GM19240 (cell line): ENCODE data around the gene MYO1F.
"Not testable (repeated sequence)": the region's sequence is repeated elsewhere in the genome, so short reads cannot be mapped to it uniquely, and the experiment has no call there.

Experiments
- DNase-seq: peaks from one replicate; pipeline ENCODE4 v3.0.0; 2011; ENCODE audit warnings: low spot score; ENCODE audit not compliant: insufficient read length

The MYO1F gene

DNA sequence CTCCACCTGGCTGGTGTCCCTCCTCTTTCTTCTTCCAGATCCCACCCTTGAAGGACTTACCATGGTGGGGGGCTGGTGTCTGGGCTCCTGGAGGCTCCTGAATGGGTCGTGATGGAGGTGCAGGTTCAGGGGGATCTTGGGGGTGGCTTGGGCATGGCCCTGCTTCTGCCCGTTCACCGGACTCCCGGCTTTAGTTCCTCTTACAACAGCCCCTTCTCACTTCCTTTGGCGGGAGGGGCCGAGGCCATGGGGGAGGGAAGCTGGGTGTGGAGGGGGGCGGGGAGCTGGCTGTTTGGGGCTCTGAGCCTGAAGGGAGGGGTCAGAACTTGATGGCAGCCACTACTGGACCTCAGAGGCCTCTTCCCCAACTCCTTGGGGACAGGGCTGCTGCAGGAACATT, at the start of gene MYO1F:
TSS of gene MYO1F (minus strand) at position 196 of the 400 bp plus-strand sequence. CDS start at position 63, 133 bp downstream.
- no peak for DNase-seq

DNA sequence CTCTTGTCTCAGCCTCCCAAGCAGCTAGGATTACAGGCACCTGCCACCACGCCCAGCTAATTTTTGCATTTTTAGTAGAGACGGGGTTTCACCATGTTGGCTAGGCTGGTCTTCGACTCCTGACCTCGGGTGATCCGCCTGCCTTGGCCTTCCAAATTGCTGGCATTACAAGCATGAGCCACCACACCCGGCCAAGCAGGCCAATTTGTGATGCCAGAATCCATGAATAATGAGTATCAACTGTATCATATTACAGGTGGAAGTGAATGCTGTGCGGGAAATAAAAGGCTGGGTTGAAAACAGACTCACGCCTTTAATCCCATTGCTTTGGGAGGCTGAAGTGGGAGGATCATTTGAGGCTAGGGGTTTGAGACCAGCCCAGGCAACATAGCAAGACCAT, 49.6 kb upstream of the MYO1F start:
- DNase-seq = no peak

- not testable (repeated sequence) for DNase-seq
These were observed 45.6 kb upstream of the MYO1F start for GRCh38 chr19:8622886-8623285.

DNA sequence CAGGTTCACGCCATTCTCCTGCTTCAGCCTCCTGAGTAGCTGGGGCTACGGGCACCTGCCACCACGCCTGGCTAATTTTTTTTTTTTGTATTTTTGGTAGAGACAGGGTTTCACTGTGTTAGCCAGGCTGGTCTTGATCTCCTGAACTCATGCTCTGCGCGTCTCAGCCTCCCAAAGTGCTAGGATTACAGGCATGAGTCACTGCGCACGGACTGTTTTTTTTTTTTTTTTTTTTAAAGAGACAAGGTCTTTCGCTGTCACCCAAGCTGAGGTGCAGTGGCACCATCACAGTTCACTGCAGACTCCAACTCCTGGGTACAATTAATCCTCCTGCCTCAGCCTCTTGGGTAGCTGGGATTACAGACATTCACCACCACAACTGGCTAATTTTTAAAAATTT, 41.5 kb upstream of the MYO1F start:
- no peak for DNase-seq

- no peak for DNase-seq
These were observed 40.7 kb upstream of the MYO1F start for GRCh38 chr19:8617984-8618383.

DNA sequence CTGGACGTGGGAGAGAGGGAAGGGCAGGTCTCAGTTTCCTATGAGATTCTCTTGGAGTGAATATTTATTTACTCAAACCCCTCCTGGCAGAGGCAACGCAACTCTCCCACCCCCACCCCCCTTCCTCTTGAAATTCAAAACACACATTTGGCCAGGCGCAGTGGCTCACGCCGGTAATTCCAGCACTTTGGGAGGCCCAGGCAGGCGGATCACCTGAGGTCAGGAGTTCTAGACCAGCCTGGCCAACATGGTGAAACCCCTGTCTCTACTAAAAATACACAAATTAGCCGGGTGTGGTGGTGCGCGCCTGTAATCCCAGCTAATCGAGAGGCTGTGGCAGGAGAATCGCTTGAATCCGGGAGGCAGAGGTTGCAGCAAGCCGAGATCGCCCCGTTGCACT, 40.1 kb upstream of the MYO1F start:
- not testable (repeated sequence) for DNase-seq

GRCh38 chr19:8616861-8617260, 39.6 kb upstream of the MYO1F start:
- no peak for DNase-seq

DNA sequence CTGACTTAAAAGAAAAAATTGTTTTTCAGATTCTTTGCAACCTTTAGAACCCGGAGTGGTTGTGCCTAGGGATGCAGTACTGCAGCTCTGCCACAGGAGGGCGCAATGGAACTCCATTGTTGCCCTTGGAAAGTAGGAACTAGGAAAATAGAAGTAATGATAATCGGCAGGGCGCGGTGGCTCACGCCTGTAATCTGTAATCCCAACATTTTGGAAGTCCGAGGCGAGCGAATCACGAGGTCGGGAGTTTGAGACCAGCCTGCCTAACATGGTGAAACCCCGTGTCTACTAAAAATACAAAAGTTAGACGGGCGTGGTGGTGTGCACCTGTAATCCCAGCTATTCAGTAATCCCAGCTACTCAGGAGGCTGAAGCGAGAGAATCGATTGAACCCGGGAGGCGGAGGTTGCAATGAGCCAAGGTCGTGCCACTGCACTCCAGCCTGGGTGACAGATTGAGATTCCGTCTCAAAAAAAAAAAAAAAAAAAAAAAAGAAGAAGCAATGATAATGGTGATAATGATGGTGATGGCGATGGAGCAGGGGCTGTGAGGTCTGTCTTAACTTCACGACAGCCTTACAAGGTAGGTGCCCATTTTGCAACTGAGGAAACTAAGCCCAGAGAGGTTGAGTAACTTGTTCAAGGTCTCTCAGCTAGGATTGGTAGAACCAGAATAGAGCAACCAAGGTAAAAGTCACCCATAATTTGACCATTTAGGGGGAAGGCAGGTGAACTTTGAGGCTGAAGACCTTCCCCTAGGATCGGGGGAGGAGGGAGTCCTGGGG, 38.8 kb upstream of the MYO1F start:
- no peak for DNase-seq

DNA sequence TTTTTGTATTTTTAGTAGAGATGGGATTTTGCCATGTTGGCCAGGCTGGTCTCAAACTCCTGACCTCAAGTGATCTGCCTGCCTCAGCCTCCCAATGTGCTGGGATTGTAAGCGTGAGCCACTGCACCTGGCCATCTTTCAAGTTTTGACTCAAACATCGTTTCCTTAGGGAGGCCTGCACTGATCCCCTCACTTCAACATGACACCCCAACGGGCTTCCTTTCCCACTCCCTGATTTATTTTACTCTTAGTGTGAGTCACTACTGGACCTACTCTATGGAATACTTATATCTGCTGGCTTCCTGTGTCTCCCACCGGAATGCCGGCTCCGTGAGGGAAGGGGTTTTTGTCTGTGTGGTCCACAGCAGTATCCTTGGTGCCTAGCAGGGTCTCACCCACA, 37.8 kb upstream of the MYO1F start:
- DNase-seq = no peak

DNA sequence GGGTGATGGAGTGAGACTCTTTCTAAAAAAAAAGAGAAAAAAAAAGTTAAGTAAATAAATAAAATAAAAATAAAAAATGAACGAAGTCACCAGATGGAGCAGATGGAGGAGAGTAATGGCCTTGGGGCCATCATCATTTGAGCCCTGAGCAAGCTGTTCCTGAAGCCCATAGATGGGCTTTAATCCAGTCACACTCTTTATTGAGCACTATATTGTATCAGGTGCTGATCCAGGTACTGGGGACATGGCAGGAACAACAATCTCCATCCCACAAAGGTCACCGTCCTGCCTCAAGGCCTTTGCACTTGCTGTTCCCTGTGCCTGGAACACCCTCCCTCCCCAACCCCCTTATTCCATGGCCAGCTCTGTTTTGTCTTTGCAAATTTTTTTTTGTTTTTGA, 37.2 kb upstream of the MYO1F start:
- DNase-seq = no peak

DNA sequence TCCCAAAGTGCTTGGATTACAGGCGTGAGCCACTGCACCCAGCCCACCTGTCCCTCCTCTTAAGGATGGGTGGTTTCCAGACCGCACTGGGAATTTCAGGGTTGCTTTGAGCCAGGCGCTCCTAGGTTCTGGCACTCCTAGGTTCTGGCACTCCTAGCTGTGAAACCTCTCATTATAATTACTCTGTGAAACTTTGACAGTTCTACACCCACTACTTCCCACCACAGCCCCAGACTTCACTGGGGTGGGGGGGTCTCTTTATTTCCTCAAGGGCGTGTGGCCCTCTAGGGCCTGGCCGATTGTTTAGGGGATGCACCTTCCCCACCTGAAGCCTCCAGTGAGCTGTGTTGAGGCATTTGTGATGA, 35.5 kb upstream of the MYO1F start:
- no peak for DNase-seq

GRCh38 chr19:8611877-8612806, 34.9 kb upstream of the MYO1F start:
- DNase-seq = no peak

DNA sequence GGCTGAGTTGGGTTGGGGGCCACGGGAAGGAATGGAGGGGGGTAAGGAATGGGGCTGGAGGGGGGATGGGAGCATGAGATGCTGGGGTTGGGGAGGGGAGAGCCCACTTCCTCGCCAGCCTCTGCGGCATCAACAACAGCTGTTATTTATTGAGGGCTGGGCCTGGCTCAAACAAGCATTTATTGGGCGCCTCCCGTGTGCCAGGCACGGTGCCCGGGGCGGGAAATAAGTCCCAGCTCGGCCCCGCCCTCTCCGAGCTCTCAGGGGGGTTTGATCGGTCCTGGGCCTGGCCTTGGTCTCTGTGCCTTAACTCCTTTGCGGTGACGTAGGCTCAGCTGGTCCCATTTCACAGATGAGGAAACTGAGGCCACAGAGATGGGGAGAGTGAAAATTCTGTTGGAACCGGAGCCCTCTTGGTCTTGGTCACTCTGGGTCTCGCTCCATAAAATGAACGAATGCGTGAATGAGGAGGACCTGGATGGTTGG, 34.2 kb upstream of the MYO1F start:
- DNase-seq = no peak

DNA sequence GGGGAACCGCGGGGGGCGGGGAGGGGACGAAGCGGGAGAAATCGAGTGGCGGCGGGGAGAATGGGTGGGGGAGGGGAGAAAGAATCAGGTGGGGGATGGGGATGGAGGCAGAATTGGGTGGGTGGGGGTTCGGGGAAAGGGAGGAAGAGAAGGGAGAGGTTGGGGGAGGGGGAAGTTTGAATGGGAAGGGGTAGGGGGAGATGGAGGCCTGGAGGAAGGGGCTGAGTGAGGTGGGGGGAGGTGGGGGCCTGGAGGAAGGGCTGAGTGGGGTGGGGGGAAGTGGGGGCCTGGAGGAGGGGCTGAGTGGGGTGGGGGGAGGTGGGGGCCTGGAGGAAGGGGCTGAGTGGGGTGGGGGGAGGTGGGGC, 33.7 kb upstream of the MYO1F start:
- no peak for DNase-seq

GRCh38 chr19:8610041-8610935, 33.0 kb upstream of the MYO1F start, which contains the start of gene ADAMTS10:
Gene ADAMTS10 (minus strand): TSS chr19:8610715. CDS start chr19:8605710, 5,005 bp downstream.
- DNase-seq = no peak

DNA sequence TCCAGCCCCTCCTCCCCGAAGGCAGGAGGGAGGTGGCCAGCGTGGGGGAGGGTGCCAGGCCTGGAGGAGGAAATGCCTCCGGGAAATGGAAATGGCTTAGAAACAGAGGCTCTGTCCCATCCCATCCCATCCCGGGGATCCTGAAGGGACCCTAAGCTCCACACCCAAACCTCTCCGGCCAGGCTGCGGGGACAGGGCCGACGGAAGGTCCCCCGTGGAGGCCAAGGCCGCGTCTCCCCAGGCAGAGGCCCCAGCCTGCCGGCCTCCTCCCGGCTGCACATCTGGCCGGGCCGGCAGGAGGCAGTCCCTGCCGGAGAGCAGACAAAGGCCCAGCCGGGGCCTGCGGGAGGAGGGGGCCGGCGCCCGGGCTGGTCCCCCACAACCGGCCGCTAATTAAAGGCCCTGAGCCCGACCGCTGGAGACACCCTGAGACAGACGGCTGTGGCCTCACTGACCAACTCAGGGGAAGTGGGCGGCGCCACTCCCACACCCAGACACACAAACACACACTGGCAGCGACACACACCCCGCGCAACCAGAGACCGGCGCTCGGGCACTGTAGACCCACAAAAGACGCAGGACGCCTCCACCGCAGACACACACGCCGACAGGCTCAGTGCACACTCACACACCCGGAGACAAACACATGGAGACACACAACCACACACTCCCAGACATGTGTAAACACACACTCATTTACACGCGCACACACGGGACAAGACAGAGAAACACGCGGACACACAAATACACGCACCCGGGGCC, 32.2 kb upstream of the MYO1F start:
- DNase-seq = no peak

GRCh38 chr19:8608941-8609278, 31.7 kb upstream of the MYO1F start:
- no peak for DNase-seq

- DNase-seq = no peak
These were observed 30.1 kb upstream of the MYO1F start for GRCh38 chr19:8607386-8607785.

DNA sequence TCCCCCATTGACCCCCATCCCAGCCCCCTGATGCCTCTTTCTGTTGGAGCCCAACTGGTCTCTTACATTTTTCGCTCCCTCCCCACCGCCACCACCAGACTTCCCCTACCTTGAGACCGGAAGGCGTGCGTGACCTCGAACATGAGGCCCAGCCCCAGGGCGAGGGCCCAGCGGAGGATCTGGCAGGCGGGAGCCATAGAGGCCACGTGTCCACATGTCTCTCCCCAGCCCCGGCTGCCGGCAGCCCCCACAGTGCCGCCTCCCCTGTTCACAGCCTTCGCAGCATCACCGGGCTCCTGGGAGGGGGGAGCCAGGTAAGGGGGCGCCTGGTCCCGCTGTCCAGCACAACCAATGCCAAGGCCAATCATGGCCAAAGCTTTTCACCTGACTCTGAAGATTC, 28.3 kb upstream of the MYO1F start:
- no peak for DNase-seq

DNA sequence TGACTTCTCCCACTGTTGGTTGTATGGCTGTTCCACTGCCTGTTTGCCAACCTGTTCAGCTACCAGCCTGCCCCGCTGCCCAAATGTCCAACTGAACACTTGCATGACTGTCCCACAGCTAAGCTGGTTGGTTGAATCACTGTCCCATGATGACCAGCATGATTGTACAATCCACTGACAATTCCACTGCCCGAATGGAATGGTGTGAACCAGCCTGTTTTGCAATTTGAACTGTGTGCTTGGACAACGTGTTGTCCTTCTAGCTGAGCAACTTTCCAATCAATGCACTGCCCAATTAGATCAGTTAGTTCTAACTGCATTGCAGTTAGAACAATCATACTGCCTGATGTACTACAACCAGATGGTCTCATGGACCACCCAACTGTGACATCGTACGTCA, 24.6 kb upstream of the MYO1F start:
- DNase-seq = no peak

DNA sequence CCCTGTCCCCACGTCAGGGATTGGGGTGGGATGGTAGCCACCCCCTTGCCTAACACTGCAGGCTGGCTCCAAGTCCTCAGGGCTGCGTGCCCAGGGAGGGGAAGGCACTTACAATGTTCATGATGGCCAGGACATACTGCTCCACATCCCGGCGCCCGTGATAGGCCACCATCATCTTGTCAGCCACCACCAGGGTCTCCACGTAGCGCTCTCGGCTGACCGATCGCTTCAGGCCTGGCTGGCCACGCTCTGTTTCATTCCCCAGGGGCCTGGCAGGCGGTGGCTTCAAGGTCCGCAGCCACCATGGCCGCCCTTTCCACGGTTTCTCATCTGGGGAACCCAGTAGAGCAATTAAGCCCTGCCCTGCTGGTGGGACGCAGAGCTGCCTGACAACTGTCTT, 23.6 kb upstream of the MYO1F start:
- DNase-seq = no peak
